Ovary (tissue), 3 donors: ENCODE measurements around the gene DENND5B.

ENCODE experiments used
- EP300 ChIP-seq: sonication (generic); formaldehyde crosslinking; IDR thresholded peaks from one replicate; pipeline ENCODE4 v1.6.1; 2017; ENCODE audit warnings: antibody characterized with exemption
- TF ChIP-seq, protein P1 (sequence below), 3 donors: fragments of 450-650 bp in 2 of 3; fragments of 200-600 bp in 1 of 3; IDR thresholded peaks; one replicate each; pipeline versions ENCODE4 v1.5.1 to v1.8.0; 2016 to 2022; ENCODE audit warnings: antibody characterized with exemption in 3 of 3, mild to moderate bottlenecking in 1 of 3
- donor health status: DM: no; HTN: no; CAD: no.

DNA sequence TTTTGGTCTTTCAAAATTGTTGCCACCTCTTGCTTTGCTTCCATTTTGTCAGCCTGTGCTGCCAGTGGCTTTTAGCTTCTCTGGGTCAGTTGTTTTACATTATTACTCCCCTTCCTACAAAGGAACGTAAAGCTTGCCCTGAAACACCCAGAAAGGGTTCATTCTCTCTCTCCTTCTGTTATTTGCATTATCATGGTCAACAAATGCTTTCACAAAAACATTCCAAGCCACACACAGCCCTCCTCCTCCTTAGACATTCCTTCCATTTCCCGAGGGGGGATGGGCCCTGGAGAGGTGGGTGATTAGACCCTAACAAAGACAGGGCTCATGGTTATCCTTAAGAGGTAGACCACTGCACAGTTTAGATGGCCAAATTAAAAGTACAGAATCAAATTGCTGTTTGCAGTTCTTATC lies 204.6 kb downstream of the DENND5B start:
- TF ChIP-seq EP300: no peak
- TF ChIP-seq, protein P1, sequence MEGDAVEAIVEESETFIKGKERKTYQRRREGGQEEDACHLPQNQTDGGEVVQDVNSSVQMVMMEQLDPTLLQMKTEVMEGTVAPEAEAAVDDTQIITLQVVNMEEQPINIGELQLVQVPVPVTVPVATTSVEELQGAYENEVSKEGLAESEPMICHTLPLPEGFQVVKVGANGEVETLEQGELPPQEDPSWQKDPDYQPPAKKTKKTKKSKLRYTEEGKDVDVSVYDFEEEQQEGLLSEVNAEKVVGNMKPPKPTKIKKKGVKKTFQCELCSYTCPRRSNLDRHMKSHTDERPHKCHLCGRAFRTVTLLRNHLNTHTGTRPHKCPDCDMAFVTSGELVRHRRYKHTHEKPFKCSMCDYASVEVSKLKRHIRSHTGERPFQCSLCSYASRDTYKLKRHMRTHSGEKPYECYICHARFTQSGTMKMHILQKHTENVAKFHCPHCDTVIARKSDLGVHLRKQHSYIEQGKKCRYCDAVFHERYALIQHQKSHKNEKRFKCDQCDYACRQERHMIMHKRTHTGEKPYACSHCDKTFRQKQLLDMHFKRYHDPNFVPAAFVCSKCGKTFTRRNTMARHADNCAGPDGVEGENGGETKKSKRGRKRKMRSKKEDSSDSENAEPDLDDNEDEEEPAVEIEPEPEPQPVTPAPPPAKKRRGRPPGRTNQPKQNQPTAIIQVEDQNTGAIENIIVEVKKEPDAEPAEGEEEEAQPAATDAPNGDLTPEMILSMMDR (IDR thresholded peaks at IDR 0.05): no peak
